Fibroblast of mammary gland (primary cell): ENCODE data around the gene PODNL1.

Source experiments
- DNase-seq: peaks from one replicate; pipeline ENCODE4 v3.0.0-alpha.2; 2010; ENCODE audit warnings: low read depth
- H3K4me3 ChIP-seq: 2 replicates; pipeline ENCODE4 v1.5.1; 2011; ENCODE audit warnings: low read depth, mild to moderate bottlenecking, low read length, moderate library complexity; ENCODE audit not compliant: control insufficient read depth
- TF ChIP-seq, protein P1 (sequence below): conservative IDR thresholded peaks from 2 replicates; pipeline ENCODE4 v1.5.1; 2011; ENCODE audit warnings: low read depth, low read length, inconsistent platforms; ENCODE audit not compliant: control insufficient read depth, insufficient read depth

Gene PODNL1

DNA sequence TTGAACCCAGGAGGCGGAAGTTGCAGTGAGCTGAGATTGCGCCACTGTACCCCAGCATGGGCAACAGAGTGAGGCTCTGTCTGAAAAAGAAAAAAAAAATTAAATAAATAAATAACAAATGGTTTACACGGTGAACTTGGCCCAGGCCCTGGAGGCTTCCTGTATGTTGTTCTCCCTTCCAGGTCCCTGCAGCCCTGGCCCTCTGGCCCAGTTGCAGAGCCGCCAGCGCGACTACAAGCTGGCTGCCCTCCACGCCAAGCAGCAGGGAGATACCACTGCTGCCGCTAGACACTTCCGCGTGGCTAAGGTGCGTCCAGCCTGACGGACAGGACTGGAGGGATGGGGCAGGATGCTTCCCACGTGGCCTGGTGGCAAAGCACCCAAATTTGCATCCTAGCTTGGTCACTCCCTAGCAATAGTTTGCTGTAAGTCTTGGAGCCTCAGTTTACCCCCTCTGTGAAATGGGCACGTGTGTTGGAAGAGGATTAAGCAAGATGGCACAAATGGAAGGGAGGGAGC, 20.3 kb downstream of the PODNL1 start:
- TF ChIP-seq, protein P1, sequence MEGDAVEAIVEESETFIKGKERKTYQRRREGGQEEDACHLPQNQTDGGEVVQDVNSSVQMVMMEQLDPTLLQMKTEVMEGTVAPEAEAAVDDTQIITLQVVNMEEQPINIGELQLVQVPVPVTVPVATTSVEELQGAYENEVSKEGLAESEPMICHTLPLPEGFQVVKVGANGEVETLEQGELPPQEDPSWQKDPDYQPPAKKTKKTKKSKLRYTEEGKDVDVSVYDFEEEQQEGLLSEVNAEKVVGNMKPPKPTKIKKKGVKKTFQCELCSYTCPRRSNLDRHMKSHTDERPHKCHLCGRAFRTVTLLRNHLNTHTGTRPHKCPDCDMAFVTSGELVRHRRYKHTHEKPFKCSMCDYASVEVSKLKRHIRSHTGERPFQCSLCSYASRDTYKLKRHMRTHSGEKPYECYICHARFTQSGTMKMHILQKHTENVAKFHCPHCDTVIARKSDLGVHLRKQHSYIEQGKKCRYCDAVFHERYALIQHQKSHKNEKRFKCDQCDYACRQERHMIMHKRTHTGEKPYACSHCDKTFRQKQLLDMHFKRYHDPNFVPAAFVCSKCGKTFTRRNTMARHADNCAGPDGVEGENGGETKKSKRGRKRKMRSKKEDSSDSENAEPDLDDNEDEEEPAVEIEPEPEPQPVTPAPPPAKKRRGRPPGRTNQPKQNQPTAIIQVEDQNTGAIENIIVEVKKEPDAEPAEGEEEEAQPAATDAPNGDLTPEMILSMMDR: no peak
- no peak for DNase-seq
- no peak overlapping the region for H3K4me3 ChIP-seq

DNA sequence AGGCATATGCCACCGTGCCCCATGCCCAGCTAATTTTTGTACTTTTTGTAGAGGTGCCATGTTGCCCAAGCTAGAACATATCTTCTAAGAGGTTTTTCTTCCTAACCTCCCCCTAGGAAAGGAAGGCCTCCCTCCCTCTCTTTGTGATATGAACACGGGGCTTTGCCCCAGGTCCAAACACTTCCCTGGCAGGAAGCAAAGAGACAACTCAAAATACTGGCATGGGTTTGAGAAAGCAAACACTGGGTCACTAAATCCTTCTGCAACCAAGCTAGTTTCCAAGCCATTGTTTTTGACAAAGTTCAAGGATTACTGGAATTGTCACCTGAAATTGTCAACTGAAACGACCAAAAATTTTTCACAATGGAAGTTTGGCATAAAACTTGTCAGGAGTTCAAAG, 23.4 kb downstream of the PODNL1 start:
- no peak overlapping the region for H3K4me3 ChIP-seq

DNA sequence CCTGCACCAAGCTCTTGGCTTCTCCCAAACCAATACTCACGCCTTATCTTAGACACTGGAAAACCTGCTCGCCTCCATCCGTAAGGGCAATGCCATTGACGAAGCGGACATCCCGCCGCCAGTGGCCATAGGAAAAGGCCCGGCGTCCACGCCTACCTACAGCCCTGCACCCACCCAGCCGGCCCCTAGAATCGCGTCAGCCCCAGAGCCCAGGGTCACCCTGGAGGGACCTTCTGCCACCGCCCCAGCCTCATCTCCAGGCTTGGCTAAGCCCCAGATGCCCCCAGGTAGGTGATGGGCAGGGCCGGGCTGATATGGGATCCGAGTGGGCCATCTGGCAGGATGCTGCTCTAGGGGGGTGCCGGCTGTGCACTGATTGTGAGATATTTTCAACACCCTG, 24.9 kb downstream of the PODNL1 start:
- TF ChIP-seq, protein P1: no peak
- H3K4me3 ChIP-seq: no peak overlapping the region
- DNase-seq: no peak

More for the DNA sequence above, 23.4 kb downstream of the PODNL1 start:
- TF ChIP-seq, protein P1: no peak
- DNase-seq: no peak

DNA sequence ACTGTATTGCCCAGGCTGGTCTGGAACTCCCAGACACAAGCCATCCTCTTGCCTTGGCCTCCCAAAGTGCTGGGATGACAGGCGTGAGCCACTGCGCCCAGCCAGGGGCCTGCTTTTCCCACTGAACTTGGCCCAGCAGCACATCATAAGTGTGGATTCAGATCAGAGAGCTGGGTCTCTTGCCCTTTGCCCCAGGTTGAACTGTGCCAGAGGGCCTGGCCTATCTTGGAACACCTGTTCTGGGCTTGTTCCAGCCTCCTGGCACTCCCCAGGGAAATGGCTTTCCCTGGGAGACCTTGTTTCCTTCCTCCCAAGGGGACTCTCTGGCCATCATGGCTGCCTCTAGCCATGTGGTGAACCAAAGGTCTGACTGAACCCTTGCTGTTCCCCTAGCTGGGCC, 28.8 kb downstream of the PODNL1 start:
- DNase-seq: no peak
- TF ChIP-seq, protein P1: no peak

DNA sequence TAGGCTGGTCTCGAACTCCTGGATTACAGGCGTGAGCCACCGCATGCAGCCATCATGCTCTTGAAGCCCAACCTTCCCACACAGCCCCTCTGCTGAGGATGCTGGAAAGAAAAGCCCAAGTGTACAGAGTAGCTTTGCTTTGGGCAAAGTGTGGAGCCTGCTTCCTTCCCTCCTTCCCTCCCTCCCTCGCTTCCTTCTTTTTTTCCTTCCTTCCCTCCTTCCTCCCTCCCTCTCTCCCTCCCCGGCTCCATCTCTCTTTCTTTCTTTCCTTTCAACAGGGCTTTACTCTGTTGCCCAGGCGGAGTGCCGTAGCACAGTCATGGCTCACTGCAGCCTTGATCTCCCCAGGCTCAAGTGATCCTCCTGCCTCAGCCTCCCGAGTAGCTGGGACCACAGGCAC, 29.5 kb downstream of the PODNL1 start:
- DNase-seq: no peak
- TF ChIP-seq, protein P1: no peak
- H3K4me3 ChIP-seq: no peak overlapping the region

More for the DNA sequence above, 28.8 kb downstream of the PODNL1 start:
- no peak overlapping the region for H3K4me3 ChIP-seq

DNA sequence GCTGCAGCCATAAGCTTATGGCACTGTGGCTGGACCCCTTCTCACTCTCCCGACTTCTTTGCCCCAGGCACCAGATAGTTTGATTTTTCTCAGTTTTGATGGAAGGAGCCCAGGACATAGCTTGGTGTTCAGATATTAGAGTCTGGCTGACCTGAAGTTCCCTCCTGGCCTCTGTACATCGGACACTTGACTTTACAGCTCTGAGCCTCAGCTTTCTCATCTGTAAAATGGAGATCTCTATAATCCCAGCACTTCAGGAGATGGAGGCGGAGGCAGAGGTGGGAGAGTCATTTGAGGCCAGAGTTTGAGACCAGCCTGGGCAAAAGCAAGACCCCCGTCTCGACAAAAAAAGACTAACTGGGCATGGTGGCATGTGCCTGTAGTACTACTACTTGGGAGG, 31.3 kb downstream of the PODNL1 start:
- no peak for DNase-seq
- TF ChIP-seq, protein P1: no peak
- H3K4me3 ChIP-seq: peak overlapping the region; percentile 68

DNA sequence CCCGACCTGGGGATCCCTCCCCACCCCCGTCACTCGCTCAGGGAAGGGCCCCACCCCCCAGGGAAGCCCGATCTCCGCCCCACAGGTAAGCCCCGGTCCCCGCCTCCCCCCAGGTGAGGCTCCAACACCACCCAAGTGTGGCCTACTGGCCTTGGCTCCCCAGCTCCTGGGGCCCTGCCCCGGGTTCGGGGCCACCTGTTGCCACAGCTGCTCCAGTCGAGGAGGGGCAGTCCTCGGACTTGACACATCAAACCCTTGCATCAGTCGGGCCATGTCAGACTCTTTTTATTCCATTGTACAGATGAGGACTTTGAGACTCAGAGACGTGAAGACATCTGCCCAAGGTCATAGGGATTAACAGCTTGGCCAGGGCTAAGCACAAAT, 31.7 kb downstream of the PODNL1 start:
- no peak for DNase-seq
- peak overlapping the region; percentile 68 for H3K4me3 ChIP-seq
- TF ChIP-seq, protein P1: no peak
